ENCODE measurements around the gene AMTN. TPM values are rescaled to one million over a fixed set of nuclear protein-coding genes. Genes with fewer than 3 reads are reported as not detected.
"Not testable (repeated sequence)": the region's sequence is repeated elsewhere in the genome, so short reads cannot be mapped to it uniquely, and the experiment has no call there.

Gene AMTN
- total RNA-seq (ENCODE audit: insufficient read depth, low replicate concordance) = 0.96 TPM

- no peak for DNase-seq (ENCODE audit: low spot score)
These were observed at the start of gene AMTN for GRCh38 chr4:70518269-70518668. Gene AMTN (plus strand): TSS chr4:70518569. CDS start chr4:70518778, 209 bp downstream.

GRCh38 chr4:70471897-70472296 lies 46.5 kb upstream of the AMTN start, which contains the start of gene MUC7:
Gene MUC7 (plus strand): TSS chr4:70472197. CDS start chr4:70474022, 1,825 bp downstream.
- DNase-seq (ENCODE audit: low spot score) = no peak

GRCh38 chr4:70473679-70474078 lies 44.7 kb upstream of the AMTN start:
- no peak for DNase-seq (ENCODE audit: low spot score)

GRCh38 chr4:70488748-70489147 lies 29.6 kb upstream of the AMTN start:
- DNase-seq (ENCODE audit: low spot score) = no peak

GRCh38 chr4:70496231-70496630 lies 22.1 kb upstream of the AMTN start:
- DNase-seq (ENCODE audit: low spot score) = no peak

GRCh38 chr4:70501838-70502237 lies 16.5 kb upstream of the AMTN start:
- peak; percentile 15 for DNase-seq (ENCODE audit: low spot score)

- DNase-seq (ENCODE audit: low spot score) = no peak
These were observed 13.6 kb upstream of the AMTN start for GRCh38 chr4:70504733-70505132.

- DNase-seq (ENCODE audit: low spot score) = peak; percentile 56
These were observed 13.1 kb upstream of the AMTN start for GRCh38 chr4:70505151-70505748.

- DNase-seq (ENCODE audit: low spot score) = peak; percentile 10
These were observed 9.6 kb upstream of the AMTN start for GRCh38 chr4:70508801-70509200.

- DNase-seq (ENCODE audit: low spot score) = no peak
These were observed 7.0 kb upstream of the AMTN start for GRCh38 chr4:70511365-70511764.

GRCh38 chr4:70515367-70516250 lies 2.8 kb upstream of the AMTN start:
- DNase-seq (ENCODE audit: low spot score) = no peak

GRCh38 chr4:70518716-70519115 lies 347 bp downstream of the AMTN start:
- DNase-seq (ENCODE audit: low spot score) = no peak

- no peak for DNase-seq (ENCODE audit: low spot score)
These were observed 4.3 kb downstream of the AMTN start for GRCh38 chr4:70522626-70523025.

- DNase-seq (ENCODE audit: low spot score) = no peak
These were observed 12.6 kb downstream of the AMTN start for GRCh38 chr4:70530997-70531396.

- DNase-seq (ENCODE audit: low spot score) = no peak
These were observed 13.6 kb downstream of the AMTN start for GRCh38 chr4:70531981-70532380.

GRCh38 chr4:70533211-70533610 lies 14.8 kb downstream of the AMTN start:
- no peak for DNase-seq (ENCODE audit: low spot score)

GRCh38 chr4:70533791-70534190 lies 15.4 kb downstream of the AMTN start:
- no peak for DNase-seq (ENCODE audit: low spot score)

- DNase-seq (ENCODE audit: low spot score) = not testable (repeated sequence)
These were observed 16.5 kb downstream of the AMTN start for GRCh38 chr4:70534886-70535285.

GRCh38 chr4:70538869-70539268 lies 20.5 kb downstream of the AMTN start:
- DNase-seq (ENCODE audit: low spot score) = no peak

GRCh38 chr4:70544279-70544868 lies 26.0 kb downstream of the AMTN start:
- no peak for DNase-seq (ENCODE audit: low spot score)

- no peak for DNase-seq (ENCODE audit: low spot score)
These were observed 38.5 kb downstream of the AMTN start for GRCh38 chr4:70556856-70557255.

- peak; percentile 81 for DNase-seq (ENCODE audit: low spot score)
These were observed 41.0 kb downstream of the AMTN start for GRCh38 chr4:70559211-70559830.

All from umbilical cord (tissue), 2 donors.